ENCODE results near the gene PARP12. TPM values are rescaled to one million over a fixed set of nuclear protein-coding genes. Genes with fewer than 3 reads are reported as not detected.

Gene PARP12
- total and polyA plus RNA-seq, 9 of the 15 experiments (the other 6 are each of a cell fraction or from before 2014, with no cell fraction given): 4.6 to 40.4 (median 23.5) TPM

DNA sequence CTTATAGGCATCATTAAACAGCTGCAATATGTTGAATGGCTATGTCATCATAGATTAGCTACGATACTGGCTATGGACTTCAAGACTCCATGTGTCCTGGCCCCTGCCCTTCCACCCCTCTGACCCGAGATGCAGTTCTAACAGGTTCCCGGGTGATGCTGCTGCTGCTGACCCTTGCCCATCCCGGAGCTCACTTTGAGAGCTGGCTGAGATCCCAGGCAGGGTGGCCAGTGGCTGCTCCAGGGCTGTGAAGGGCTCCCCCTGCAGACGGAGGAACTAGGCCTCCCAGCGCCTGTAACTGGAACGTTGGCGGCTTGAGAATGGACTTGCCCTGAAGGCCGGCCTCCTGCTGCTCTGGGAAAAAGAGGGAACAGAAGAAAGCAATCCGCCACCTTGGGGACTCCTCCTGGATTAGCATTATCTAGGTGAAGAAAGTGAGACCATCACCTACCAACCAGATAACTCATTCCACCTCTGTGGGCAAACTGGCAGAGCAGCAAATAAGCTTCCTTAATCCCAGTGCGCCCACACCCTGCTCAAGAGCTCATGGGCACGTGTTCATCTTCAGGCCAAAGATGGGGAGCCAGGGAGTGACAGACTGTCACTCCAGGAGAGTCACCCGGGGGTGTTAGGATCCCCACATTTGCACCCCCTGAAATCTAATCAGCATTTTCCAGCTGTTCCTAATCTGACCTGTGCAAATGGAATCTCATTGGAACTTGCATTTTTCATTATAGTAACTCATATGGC, 56.8 kb downstream of the PARP12 start (continued):
- no peak for TF ChIP-seq ZNF398 (CRISPR knock-in tag; IDR thresholded peaks at IDR 0.05)
- no peak for TF ChIP-seq SFPQ (IDR thresholded peaks at IDR 0.05; ENCODE audit: low read depth, low read length)
- TF ChIP-seq, protein P1, sequence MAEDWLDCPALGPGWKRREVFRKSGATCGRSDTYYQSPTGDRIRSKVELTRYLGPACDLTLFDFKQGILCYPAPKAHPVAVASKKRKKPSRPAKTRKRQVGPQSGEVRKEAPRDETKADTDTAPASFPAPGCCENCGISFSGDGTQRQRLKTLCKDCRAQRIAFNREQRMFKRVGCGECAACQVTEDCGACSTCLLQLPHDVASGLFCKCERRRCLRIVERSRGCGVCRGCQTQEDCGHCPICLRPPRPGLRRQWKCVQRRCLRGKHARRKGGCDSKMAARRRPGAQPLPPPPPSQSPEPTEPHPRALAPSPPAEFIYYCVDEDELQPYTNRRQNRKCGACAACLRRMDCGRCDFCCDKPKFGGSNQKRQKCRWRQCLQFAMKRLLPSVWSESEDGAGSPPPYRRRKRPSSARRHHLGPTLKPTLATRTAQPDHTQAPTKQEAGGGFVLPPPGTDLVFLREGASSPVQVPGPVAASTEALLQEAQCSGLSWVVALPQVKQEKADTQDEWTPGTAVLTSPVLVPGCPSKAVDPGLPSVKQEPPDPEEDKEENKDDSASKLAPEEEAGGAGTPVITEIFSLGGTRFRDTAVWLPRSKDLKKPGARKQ (CRISPR knock-in tag; IDR thresholded peaks at IDR 0.05): no peak
- TF ChIP-seq TAL1 (IDR thresholded peaks at IDR 0.05): peak; percentile 65
- TF ChIP-seq CBFA2T2 (conservative IDR thresholded peaks at IDR 0.05): peak; percentile 49
- TF ChIP-seq, protein P2, sequence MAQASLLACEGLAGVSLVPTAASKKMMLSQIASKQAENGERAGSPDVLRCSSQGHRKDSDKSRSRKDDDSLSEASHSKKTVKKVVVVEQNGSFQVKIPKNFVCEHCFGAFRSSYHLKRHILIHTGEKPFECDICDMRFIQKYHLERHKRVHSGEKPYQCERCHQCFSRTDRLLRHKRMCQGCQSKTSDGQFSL (CRISPR knock-in tag; IDR thresholded peaks at IDR 0.05): no peak
- TF ChIP-seq, protein P2 (tag; IDR thresholded peaks at IDR 0.05): no peak
- TF ChIP-seq HNRNPH1 (optimal IDR thresholded peaks at IDR 0.05; ENCODE audit: low read depth, low read length): no peak
- TF ChIP-seq ZFP1 (CRISPR knock-in tag; IDR thresholded peaks at IDR 0.05): no peak
- peak; percentile 60 for TF ChIP-seq ZFX (CRISPR knock-in tag; IDR thresholded peaks at IDR 0.05)
- TF ChIP-seq PRPF4 (IDR thresholded peaks at IDR 0.05; ENCODE audit: insufficient read depth, low read depth, low read length, poor library complexity, severe bottlenecking): no peak
- TF ChIP-seq PHB (CRISPR knock-in tag; IDR thresholded peaks at IDR 0.05): no peak
- no peak for TF ChIP-seq CHCHD3 (CRISPR knock-in tag; IDR thresholded peaks at IDR 0.05)

Data from K562 (cell line).